HG03095 (cell line): ENCODE data around the gene PA2G4.
A peak's percentile ranks its signal among the peaks of the same experiment; 100 is the strongest.

Experiments used
- ATAC-seq: cut with Tn5 transposase; IDR thresholded peaks from one replicate; pipeline ENCODE4 v1.9.1; 2021; ENCODE audit warnings: moderate library complexity; ENCODE audit not compliant: unreplicated experiment

Gene PA2G4

GRCh38 chr12:56122637-56123036 lies 18.3 kb downstream of the PA2G4 start:
- ATAC-seq, result no peak

- ATAC-seq, result no peak
These were observed 19.8 kb downstream of the PA2G4 start for GRCh38 chr12:56124133-56124532.

- no peak for ATAC-seq
These were observed 22.4 kb downstream of the PA2G4 start for GRCh38 chr12:56126732-56127239.

GRCh38 chr12:56127485-56127887 lies 23.1 kb downstream of the PA2G4 start:
- no peak for ATAC-seq

GRCh38 chr12:56127888-56128669 lies 23.7 kb downstream of the PA2G4 start, which contains the start of gene ESYT1:
ESYT1 (plus strand) TSS chr12:56128267; CDS start chr12:56128320, 53 bp downstream.
- ATAC-seq, result peak; percentile 86

- no peak for ATAC-seq
These were observed 24.4 kb downstream of the PA2G4 start for GRCh38 chr12:56128670-56129205.

GRCh38 chr12:56129206-56129941 lies 25.0 kb downstream of the PA2G4 start:
- no peak for ATAC-seq

- no peak for ATAC-seq
These were observed 25.7 kb downstream of the PA2G4 start for GRCh38 chr12:56129942-56130495.

- ATAC-seq, result no peak
These were observed 26.5 kb downstream of the PA2G4 start for GRCh38 chr12:56130876-56131275.

- ATAC-seq, result no peak
These were observed 30.5 kb downstream of the PA2G4 start for GRCh38 chr12:56134897-56135296.

- no peak for ATAC-seq
These were observed 33.7 kb downstream of the PA2G4 start for GRCh38 chr12:56137853-56138571.

- no peak for ATAC-seq
These were observed 37.8 kb downstream of the PA2G4 start for GRCh38 chr12:56141946-56142784.

GRCh38 chr12:56143217-56143616 lies 38.9 kb downstream of the PA2G4 start:
- no peak for ATAC-seq

- no peak for ATAC-seq
These were observed 39.5 kb downstream of the PA2G4 start for GRCh38 chr12:56143870-56144269.

GRCh38 chr12:56145217-56145616 lies 40.9 kb downstream of the PA2G4 start:
- ATAC-seq, result no peak

- ATAC-seq, result no peak
These were observed 42.4 kb downstream of the PA2G4 start for GRCh38 chr12:56146492-56147460.

- ATAC-seq, result no peak
These were observed 46.2 kb downstream of the PA2G4 start for GRCh38 chr12:56150563-56150962.

- peak; percentile 46 for ATAC-seq
These were observed 47.3 kb downstream of the PA2G4 start for GRCh38 chr12:56151672-56152131.
